Fibroblast of lung (primary cell): ENCODE data around the gene KLF16.

Source experiments
- CTCF ChIP-seq, 2 donors: IDR thresholded peaks in 1 of 2; conservative IDR thresholded peaks in 1 of 2; 1 replicate in 1 of 2; 2 replicates in 1 of 2; pipeline ENCODE4 v1.5.1; 2011 to 2012; ENCODE audit warnings: low read length in 2 of 2, control low read depth in 1 of 2, inconsistent platforms in 1 of 2, low read depth in 1 of 2, mild to moderate bottlenecking in 1 of 2
- EZH2 ChIP-seq: IDR thresholded peaks from 2 replicates; pipeline ENCODE4 v1.5.1; 2012; ENCODE audit warnings: low read length, control low read depth, mild to moderate bottlenecking; ENCODE audit errors: missing control alignments

GRCh38 chr19:1840541-1841115 is 22.8 kb downstream of the KLF16 start:
- no peak for TF ChIP-seq CTCF (conservative IDR thresholded peaks at IDR 0.05 in 1 of 2, IDR thresholded peaks at IDR 0.05 in 1 of 2; ENCODE audit: low read depth in 1 of 2, low read length in 2 of 2)
- TF ChIP-seq EZH2, result no peak
